CD4-positive, alpha-beta T cell treated with Interleukin-12 subunit alpha and Interleukin-12 subunit beta, for 1 hour (primary cell): ENCODE measurements around the gene ACTG1.

ENCODE experiments used
- DNase-seq: peaks from one replicate; pipeline ENCODE4 v3.0.0-alpha.2; 2020

The ACTG1 gene

DNA sequence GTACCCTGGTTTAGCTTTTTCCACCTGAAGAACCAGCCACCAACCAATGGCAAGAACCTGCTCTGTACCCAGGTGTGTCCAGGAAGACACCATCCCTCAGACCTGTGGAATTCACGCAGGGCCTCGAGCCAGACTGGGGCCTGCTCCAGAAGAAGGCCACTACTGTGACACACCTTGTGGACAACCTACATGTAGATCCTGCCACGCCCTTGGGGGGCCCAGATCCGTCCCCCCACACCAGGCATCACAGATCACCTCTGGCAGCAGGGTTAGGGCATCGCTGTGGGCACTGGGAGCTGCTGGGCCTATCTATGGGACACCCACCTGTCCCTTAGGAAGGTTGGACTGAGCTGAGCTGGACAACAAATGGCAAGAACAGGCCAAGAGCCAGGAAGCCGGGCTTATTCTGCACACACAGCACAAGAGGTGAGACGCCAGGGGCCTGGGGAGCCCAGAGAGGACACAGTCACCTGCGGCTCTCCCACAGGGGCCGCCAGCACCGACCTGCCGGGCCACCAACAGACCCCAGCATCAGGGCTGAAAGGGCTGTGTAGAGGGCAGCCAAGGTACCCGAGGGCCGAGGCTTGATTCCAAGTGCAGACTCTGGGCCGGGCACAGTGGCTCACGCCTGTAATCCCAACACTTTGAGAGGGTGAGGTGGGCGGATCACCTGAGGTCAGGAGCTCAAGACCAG lies 31.8 kb upstream of the ACTG1 start:
- no peak for DNase-seq

GRCh38 chr17:81543756-81544155 lies 31.2 kb upstream of the ACTG1 start:
- no peak for DNase-seq

DNA sequence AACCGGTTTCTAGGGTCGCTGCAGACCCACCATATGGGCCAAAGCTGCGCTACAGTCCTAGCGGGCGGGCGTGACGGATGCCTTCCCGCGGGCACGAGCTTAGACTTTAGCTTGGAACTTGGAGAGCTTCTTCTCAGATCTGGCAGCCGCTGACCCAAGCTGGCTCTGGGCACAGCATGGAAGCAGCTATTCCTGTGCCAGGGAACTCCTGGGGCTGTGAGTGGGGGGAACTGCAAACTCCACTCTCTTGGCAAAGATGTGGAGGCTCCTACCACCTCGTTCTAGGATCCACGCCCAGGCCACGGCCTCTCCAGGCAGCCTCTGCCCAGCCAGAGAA lies 30.7 kb upstream of the ACTG1 start:
- DNase-seq: no peak

DNA sequence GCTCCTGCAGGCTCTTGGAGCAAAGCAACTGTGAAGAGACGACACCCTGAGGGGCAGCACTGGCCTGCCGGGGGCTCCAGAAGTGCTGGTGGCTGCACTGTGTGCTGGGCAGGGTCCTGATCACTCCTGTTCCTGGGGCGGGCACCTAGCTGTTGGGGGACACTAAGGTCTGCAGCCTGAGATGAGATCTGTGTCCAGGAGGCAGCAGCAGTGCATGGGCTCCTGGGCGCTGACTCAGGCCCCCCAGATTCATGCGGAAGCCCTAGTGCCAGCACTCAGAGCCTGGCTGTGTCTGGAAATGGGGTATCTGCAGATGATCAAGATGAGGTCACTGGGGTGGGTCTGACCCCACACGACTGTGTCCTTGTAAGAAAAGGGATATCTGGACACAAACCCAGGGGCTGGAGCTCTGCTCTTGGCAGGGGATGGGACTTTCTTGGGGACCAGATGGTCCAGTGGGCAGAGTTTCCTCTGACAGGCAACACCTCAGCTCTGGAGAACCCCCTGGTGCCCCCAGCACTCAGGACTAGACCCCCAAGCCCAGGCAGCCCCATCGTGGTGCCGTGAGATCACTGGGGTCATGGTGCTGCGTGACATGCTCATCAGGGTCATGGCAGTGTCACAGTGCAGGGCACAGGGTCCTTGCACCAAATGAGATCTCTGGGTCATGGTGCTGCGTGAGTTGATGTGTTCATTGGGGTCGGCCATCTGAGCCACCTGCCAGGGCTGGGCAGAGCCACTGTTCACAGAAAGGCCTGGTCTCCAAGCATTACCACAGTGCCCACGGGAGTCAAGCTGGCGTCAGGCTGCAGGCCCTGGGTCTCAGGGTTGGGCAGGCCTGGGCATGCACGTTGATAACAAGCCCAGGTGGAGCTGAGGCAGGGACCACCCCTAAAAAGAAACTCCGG lies 30.1 kb upstream of the ACTG1 start:
- no peak for DNase-seq

GRCh38 chr17:81541123-81541522 lies 28.5 kb upstream of the ACTG1 start:
- DNase-seq: no peak

DNA sequence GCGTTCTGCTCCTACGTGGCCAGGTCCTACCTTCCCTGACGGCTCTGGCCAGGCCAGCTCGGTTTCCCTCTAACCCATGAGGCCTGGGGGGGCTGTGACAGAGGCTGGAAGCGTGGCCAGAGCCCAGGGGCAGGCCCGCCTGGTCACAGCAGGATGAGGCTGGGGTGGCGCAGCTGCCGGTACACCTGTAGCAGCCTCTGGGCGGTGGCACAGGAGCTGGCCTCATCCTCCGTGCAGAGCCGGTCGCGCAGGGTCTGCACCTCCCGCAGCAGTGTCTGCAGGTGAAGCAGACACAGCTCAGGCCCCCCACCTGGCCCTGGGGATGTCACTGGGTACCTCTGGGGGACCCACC lies 28.1 kb upstream of the ACTG1 start:
- DNase-seq: no peak

DNA sequence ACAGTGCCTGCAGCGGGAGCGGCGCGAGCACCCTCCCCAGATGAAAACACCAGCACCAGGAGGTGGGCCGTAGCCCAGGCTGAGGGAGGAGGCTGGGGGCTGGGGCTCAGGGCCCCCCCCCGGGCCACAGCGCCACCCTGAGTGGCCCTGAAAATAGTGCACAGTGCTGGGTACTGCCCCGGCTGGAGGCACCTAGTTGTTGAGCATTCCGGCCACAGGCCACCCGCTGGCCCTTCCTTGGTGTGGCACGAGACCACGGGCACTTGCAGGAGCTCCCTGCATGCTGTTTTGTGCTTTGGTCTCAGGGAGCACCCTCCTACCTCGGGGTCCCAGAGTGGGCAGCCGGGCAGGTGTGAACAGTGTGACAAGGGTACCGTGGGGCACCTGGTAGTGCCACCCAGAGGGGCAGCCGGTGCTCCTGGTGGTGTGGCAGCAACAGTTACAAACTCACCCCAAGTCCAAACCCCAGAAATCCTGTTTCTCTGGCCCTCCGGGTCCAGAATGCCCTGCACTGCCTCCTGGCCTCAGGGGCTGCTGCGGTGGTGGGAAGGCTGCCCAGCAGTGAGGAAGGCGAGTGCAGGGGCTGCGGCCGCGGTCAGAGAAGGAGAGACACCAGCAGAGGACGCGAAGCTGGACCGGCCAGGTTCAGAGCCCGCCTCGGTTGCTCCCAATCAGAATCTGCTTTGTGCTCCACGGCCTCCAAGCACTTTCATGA lies 27.5 kb upstream of the ACTG1 start:
- no peak for DNase-seq

DNA sequence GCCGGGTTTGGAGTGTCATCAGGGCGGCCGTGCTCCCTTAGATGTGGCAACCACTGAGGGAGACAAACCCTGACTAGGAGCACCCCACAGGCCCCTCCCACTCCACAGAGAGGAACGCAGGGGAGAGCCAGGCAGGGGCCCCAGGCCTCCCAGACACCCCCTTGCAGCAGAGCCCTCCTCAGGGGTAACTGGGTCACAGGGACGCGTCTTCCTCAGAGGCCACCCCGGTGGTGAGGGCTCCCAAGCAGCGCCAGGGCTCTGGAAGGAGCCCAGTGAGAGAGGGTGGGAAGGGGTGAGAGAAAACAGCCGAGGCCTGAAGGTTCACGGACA lies 26.9 kb upstream of the ACTG1 start:
- DNase-seq: no peak

DNA sequence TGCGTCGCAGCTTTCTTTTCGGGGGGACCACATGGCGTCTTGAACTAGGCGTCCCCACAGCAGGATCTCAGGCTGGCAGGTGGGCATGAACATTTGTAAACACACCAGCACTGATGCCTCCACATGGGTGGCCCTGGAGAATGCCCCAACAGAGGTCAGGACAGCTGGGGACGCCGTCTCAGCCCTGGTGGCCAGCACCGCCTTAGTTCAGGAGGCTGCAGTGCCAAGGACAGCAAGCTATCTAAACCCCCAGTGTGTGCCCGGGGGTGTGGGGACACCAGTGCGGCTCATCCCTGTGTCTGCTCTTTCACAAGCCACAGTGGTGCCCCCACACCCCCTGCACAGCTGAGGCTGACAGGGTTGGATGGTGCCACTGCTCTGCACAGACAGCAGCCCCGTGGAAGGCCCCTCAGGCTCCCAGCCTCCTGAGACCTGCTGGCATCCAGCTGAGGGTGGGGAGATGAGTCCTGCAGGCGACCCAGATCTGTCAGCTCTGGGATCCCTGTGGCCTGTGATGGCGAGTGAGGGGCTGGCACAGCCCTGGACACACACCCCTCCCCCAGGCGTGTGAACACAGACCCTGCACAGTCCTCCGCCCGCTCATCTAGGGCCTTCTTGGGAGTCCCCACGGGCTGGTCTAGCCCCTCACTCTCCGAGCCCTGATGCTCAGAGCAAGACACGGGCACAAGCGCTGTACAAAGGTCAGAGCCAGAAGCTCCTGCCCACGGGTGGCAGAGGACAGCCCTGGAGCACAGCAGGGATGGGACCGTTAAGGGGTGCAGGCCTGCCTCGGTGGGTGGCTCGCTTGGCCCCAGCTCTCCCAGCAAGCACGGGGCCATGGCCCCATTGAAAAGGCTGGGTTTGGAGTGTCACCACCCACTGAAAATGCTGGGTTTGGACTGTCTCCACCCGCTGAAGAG lies 26.3 kb upstream of the ACTG1 start:
- DNase-seq: no peak

GRCh38 chr17:81537856-81538555 lies 25.4 kb upstream of the ACTG1 start:
- no peak for DNase-seq

- DNase-seq: peak; percentile 31
Measured at GRCh38 chr17:81537343-81537855, 24.8 kb upstream of the ACTG1 start.

DNA sequence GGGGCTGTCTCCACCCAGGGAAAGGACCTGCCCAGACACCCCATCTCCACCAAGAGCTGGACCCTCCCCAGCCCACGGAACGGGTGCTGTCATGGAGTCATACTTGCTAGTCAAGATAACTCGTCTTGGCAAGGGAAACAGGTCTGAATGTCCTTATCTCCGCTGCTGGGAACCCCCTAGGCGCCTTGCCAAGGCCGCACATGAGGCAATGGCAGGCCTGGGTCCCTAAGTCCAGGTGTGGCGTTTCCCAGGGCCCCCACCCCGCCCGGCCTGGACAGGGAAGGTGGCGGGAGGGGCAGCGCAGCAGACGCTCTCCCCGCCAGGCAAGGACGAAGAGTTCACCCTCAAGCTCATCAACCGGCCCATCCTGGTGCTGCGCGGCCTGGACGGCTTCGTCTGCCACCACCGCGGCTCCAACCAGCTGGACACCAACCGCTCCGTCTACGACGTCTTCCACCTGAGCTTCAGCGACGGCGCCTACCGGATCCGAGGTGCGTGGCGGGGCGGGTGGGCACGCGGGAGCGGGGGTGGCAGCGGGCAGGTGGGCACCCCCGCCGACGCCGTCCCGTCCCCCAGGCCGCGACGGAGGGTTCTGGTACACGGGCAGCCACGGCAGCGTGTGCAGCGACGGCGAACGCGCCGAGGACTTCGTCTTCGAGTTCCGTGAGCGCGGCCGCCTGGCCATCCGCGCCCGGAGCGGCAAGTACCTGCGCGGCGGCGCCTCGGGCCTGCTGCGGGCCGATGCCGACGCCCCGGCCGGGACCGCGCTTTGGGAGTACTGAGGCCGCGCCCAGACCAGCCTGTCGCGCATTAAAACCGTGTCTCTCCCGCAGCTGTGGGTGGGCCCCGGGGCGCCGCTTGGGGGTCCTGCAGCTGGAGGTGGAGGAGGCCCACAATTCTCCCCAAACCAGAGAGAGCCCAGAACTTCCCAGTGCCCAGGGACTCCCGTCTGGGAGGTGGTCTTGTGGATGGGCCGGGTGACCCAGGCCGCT lies 24.0 kb upstream of the ACTG1 start:
- DNase-seq: no peak

- no peak for DNase-seq
Measured at GRCh38 chr17:81535480-81536298, 23.1 kb upstream of the ACTG1 start.

DNA sequence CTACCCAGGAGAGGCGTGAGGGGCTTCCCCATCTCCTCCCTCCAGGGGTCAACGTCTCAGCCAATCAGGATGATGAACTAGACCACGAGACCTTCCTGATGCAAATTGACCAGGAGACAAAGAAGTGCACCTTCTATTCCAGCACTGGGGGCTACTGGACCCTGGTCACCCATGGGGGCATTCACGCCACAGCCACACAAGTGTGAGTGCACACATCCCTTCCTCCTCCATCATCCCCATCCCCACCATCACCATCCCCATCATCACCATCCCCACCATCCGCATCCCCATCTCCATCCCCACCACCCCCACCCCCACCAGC lies 22.4 kb upstream of the ACTG1 start:
- no peak for DNase-seq

- no peak for DNase-seq
Measured at GRCh38 chr17:81534157-81535006, 21.8 kb upstream of the ACTG1 start.

GRCh38 chr17:81533339-81534141 lies 20.9 kb upstream of the ACTG1 start:
- DNase-seq: no peak

DNA sequence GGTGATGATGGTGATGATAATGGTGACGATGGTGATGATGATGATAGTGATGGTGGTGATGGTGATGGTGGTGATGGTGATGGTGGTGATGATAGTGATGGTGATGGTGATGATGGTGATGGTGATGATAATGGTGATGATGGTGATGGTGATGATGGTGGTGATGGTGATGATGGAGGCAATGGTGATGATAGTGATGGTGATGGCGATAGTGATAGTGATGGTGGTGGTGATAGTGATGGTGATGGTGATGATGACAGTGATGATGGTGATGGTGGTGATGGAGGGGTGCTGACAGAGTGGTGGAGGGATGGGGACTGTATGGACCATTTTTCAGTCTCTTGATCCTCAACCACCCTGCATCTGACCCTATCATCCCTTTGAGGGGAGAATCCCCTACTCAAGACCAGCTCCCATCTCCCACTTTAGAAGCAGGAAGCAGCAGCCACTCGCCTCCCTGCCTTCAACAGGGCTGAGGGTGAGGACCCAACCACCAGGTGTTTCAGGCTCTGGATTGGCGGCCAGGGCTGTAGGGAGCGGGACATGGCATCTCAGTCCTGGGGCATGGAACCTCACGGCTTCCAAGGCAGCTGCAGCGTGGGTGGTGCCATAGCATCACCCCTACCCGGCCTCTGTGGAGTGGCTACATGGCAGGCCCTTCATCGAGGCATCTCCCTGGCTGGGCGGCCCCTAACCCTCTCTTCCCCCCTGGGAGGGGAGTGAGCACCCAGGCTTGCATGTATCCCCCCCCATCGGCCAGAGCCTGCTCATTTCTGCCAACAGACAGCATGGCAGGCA lies 20.1 kb upstream of the ACTG1 start:
- no peak for DNase-seq
